Measurements from ENCODE around the gene MEG3. TPM values are rescaled to one million over a fixed set of nuclear protein-coding genes. Genes with fewer than 3 reads are reported as not detected.

MEG3 gene
- total and polyA plus RNA-seq, 2 experiments from 2014 or later: not detected

- H3K36me3 ChIP-seq: no peaks in the 10 kb centered on the region
- peaks cover 2% of the 10 kb centered on the region for H3K4me1 ChIP-seq (ENCODE audit: low read depth)
Observed at GRCh38 chr14:100834082-100834793, 8.3 kb downstream of the MEG3 start.

GRCh38 chr14:100834794-100835547 is 9.1 kb downstream of the MEG3 start:
- H3K27me3 ChIP-seq: no peaks in the 10 kb centered on the region
- H3K4me1 ChIP-seq (ENCODE audit: low read depth): peaks cover 8% of the 10 kb centered on the region
- no peak overlapping the region for H3K27ac ChIP-seq
- no peak overlapping the region for H3K4me3 ChIP-seq
- DNase-seq (ENCODE audit: low read depth in 1 of 2, low spot score in 1 of 2): no peak
- no peak for TF ChIP-seq CTCF (IDR thresholded peaks at IDR 0.05; ENCODE audit: low read depth, low read length)
- no peaks in the 10 kb centered on the region for H3K36me3 ChIP-seq
- H3K9me3 ChIP-seq (ENCODE audit: low read depth): no peaks in the 10 kb centered on the region

More at GRCh38 chr14:100834082-100834793, 8.3 kb downstream of the MEG3 start:
- TF ChIP-seq CTCF (IDR thresholded peaks at IDR 0.05; ENCODE audit: low read depth, low read length): no peak
- Histone ChIP-seq H3K27ac (no peak overlapping the region), H3K27me3 (no peaks in the 10 kb centered on the region), H3K9me3 (ENCODE audit: low read depth) (no peaks in the 10 kb centered on the region), H3K4me3 (no peak overlapping the region)
- no peak for DNase-seq (ENCODE audit: low read depth in 1 of 2, low spot score in 1 of 2)

- TF ChIP-seq CTCF (IDR thresholded peaks at IDR 0.05; ENCODE audit: low read depth, low read length): no peak
- Histone ChIP-seq H3K4me3 (no peak overlapping the region), H3K27ac (no peak overlapping the region), H3K27me3 (no peaks in the 10 kb centered on the region), H3K9me3 (ENCODE audit: low read depth) (no peaks in the 10 kb centered on the region), H3K4me1 (ENCODE audit: low read depth) (peaks cover 13% of the 10 kb centered on the region), H3K36me3 (no peaks in the 10 kb centered on the region)
- DNase-seq (ENCODE audit: low read depth in 1 of 2, low spot score in 1 of 2): no peak
Observed at GRCh38 chr14:100835548-100836310, 9.8 kb downstream of the MEG3 start.

GRCh38 chr14:100836311-100836805 is 10.4 kb downstream of the MEG3 start:
- Histone ChIP-seq H3K27ac (no peak overlapping the region), H3K27me3 (no peaks in the 10 kb centered on the region), H3K4me1 (ENCODE audit: low read depth) (peaks cover 13% of the 10 kb centered on the region), H3K36me3 (no peaks in the 10 kb centered on the region), H3K4me3 (no peak overlapping the region), H3K9me3 (ENCODE audit: low read depth) (no peaks in the 10 kb centered on the region)
- no peak for TF ChIP-seq CTCF (IDR thresholded peaks at IDR 0.05; ENCODE audit: low read depth, low read length)
- DNase-seq (ENCODE audit: low read depth in 1 of 2, low spot score in 1 of 2): no peak

Data from cardiac muscle cell (in vitro differentiated cells and primary cell).